ENCODE measurements around the gene EXOC4. TPM values are rescaled to one million over a fixed set of nuclear protein-coding genes. Genes with fewer than 3 reads are reported as not detected.

The EXOC4 gene
- total and polyA plus RNA-seq, 2 donors (not counting 3 experiments of a cell fraction or from before 2014, with no cell fraction given) = 20.3 to 73.1 TPM

DNA sequence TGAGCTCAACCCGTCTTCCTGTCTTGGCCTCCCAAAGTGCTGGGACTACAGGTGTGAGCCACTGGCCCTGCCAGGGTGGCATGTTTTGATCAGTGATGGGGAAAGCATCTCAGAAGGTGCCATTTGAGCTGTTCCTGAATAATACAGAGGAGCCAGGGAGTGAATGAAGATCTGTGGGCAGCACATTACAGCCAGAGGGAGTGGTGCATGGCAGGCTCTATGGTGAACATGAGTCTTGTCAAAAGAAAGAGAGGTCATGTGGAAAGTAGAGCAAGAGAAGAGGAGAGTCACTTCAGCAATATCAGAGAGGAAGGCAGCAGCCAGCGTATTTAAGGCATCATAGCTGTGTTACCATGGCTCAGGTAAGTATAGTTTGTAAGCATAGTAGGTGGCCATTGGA lies 598.5 kb downstream of the EXOC4 start:
- TF ChIP-seq EZH2 (IDR thresholded peaks at IDR 0.05; ENCODE audit: borderline replicate concordance, low read depth, low read length, severe bottlenecking) (no peak), MYC (IDR thresholded peaks at IDR 0.05; ENCODE audit: low read depth, low read length) (no peak), POLR2A (IDR thresholded peaks at IDR 0.05; ENCODE audit: low read depth, low read length) (no peak), GATA2 (IDR thresholded peaks at IDR 0.05; ENCODE audit: insufficient read depth, insufficient read length, low read depth, low read length) (no peak), JUN (IDR thresholded peaks at IDR 0.05; ENCODE audit: borderline replicate concordance, insufficient read depth, insufficient read length, low read depth) (no peak), POLR2AphosphoS5 (IDR thresholded peaks at IDR 0.05; ENCODE audit: insufficient read depth, low read depth, low read length) (no peak), FOS (IDR thresholded peaks at IDR 0.05; ENCODE audit: borderline replicate concordance, insufficient read depth, low read length) (no peak)
- TF ChIP-seq, protein P1, sequence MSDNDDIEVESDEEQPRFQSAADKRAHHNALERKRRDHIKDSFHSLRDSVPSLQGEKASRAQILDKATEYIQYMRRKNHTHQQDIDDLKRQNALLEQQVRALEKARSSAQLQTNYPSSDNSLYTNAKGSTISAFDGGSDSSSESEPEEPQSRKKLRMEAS (IDR thresholded peaks at IDR 0.05; ENCODE audit: insufficient read depth, insufficient read length) = no peak
- TF ChIP-seq, protein P2, sequence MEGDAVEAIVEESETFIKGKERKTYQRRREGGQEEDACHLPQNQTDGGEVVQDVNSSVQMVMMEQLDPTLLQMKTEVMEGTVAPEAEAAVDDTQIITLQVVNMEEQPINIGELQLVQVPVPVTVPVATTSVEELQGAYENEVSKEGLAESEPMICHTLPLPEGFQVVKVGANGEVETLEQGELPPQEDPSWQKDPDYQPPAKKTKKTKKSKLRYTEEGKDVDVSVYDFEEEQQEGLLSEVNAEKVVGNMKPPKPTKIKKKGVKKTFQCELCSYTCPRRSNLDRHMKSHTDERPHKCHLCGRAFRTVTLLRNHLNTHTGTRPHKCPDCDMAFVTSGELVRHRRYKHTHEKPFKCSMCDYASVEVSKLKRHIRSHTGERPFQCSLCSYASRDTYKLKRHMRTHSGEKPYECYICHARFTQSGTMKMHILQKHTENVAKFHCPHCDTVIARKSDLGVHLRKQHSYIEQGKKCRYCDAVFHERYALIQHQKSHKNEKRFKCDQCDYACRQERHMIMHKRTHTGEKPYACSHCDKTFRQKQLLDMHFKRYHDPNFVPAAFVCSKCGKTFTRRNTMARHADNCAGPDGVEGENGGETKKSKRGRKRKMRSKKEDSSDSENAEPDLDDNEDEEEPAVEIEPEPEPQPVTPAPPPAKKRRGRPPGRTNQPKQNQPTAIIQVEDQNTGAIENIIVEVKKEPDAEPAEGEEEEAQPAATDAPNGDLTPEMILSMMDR (IDR thresholded peaks at IDR 0.05; ENCODE audit: extremely low read depth in 1 of 2, insufficient read depth in 1 of 2, low read depth in 1 of 2, low read length in 2 of 2) = no peak
- no peak for DNase-seq (ENCODE audit: low read depth, low spot score)
- no peak overlapping the region for H3K27ac ChIP-seq (ENCODE audit: insufficient read depth, low read depth, low read length)
- dilution Hi-C loops (cut with MboI; ENCODE audit: extremely low pct_ligation_motif_present, low sequenced_read_pairs) = no loop called here
- no TSS peak for BruUV-seq (replicated peaks)
- H3K9ac ChIP-seq (replicated peaks; ENCODE audit: extremely low read depth, insufficient read depth, low read length) = no peak overlapping the region
- CTCF ChIA-PET = interaction anchor here (1.2 kb wide), 1 partner anchor 14 kb away, joined by 3 read pairs; no protein-coding TSS in a partner anchor
- no peaks in the 10 kb centered on the region for H3K36me3 ChIP-seq (ENCODE audit: control insufficient read depth in 2 of 2, extremely low read depth in 1 of 2, insufficient read depth in 2 of 2, low read length in 2 of 2)
- H3K79me2 ChIP-seq (ENCODE audit: control insufficient read depth, insufficient read depth, low read length) = no peaks in the 10 kb centered on the region
- H3K27me3 ChIP-seq (ENCODE audit: control insufficient read depth in 2 of 2, insufficient read depth in 2 of 2, low read length in 2 of 2) = no peaks in the 10 kb centered on the region
- no peak overlapping the region for H3K4me2 ChIP-seq (ENCODE audit: insufficient read depth, low read length)
- H3K9me1 ChIP-seq (replicated peaks; ENCODE audit: control insufficient read depth, extremely low read depth, insufficient read depth, low read length) = no peaks in the 10 kb centered on the region
- no peak for FAIRE-seq
- POLR2A ChIA-PET = no interaction called here
- peaks cover 15% of the 10 kb centered on the region for H3K4me1 ChIP-seq (ENCODE audit: control insufficient read depth, extremely low read depth, insufficient read depth, low read length)
- H3K9me3 ChIP-seq (replicated peaks; ENCODE audit: control insufficient read depth, insufficient read depth, low read length) = no peaks in the 10 kb centered on the region
- H2AFZ ChIP-seq (ENCODE audit: low read depth, low read length) = no peak overlapping the region
- H3K4me3 ChIP-seq (replicated peaks in 1 of 3; ENCODE audit: insufficient read depth in 1 of 3, low read depth in 1 of 3, low read length in 3 of 3) = no peak overlapping the region
- no peaks in the 10 kb centered on the region for H4K20me1 ChIP-seq (replicated peaks; ENCODE audit: control insufficient read depth, extremely low read depth, insufficient read depth, low read length)
- intact Hi-C loops (cut with micrococcal nuclease) = loop anchor here (5.0 kb wide), 3 partner anchors 109 to 484 kb away; no protein-coding TSS in a partner anchor
